ENCODE results near the gene ANKFN1. TPM values are rescaled to one million over a fixed set of nuclear protein-coding genes. Genes with fewer than 3 reads are reported as not detected.

Gene ANKFN1
- total RNA-seq, 1 experiment from 2014 or later: not detected

- Histone ChIP-seq H2BK5ac (ENCODE audit: insufficient read length, low read length) (no peak overlapping the region), H3K79me2 (ENCODE audit: insufficient read depth, low read length) (no peaks in the 10 kb centered on the region), H3K56ac (ENCODE audit: insufficient read length, low read depth, low read length) (no peak overlapping the region), H3K9me3 (ENCODE audit: control insufficient read depth, low read depth, low read length) (no peaks in the 10 kb centered on the region), H2BK12ac (ENCODE audit: insufficient read length, low read depth, low read length) (no peak overlapping the region), H3K18ac (ENCODE audit: insufficient read length, low read depth, low read length) (no peak overlapping the region), H3K14ac (ENCODE audit: insufficient read depth, low read length) (no peak overlapping the region), H2AFZ (ENCODE audit: low read length) (no peak overlapping the region), H3K4me2 (ENCODE audit: insufficient read depth, insufficient read length, low read length) (no peak overlapping the region), H3K27me3 (ENCODE audit: insufficient read depth, low read length) (no peaks in the 10 kb centered on the region), H4K20me1 (ENCODE audit: control insufficient read depth, insufficient read depth, insufficient read length) (no peaks in the 10 kb centered on the region), H3K23ac (ENCODE audit: insufficient read length, low read depth, low read length) (no peak overlapping the region), H3K4ac (ENCODE audit: low read depth, low read length) (no peak overlapping the region), H4K5ac (ENCODE audit: insufficient read length, low read depth, low read length) (no peak overlapping the region), H2BK20ac (ENCODE audit: low read depth, low read length, poor library complexity, severe bottlenecking) (no peak overlapping the region), H2BK120ac (ENCODE audit: low read depth, low read length, poor library complexity, severe bottlenecking) (no peak overlapping the region), H3K27ac (ENCODE audit: insufficient read length, low read depth, low read length) (no peak overlapping the region), H3K9ac (ENCODE audit: extremely low read depth, insufficient read length, low read length) (no peak overlapping the region), H2AK5ac (ENCODE audit: insufficient read length, low read length) (no peak overlapping the region), H4K8ac (replicated peaks; ENCODE audit: insufficient read length, low read depth, low read length) (no peak overlapping the region), H4K91ac (ENCODE audit: insufficient read length, low read depth, low read length) (no peak overlapping the region), H3K23me2 (ENCODE audit: insufficient read length, low read depth, low read length, poor library complexity, severe bottlenecking) (no peaks in the 10 kb centered on the region), H3K79me1 (ENCODE audit: insufficient read depth, low read depth, low read length, poor library complexity, severe bottlenecking) (no peaks in the 10 kb centered on the region), H2BK15ac (ENCODE audit: low read depth, low read length) (no peak overlapping the region), H3T11ph (ENCODE audit: low read length) (no peak overlapping the region), H3K4me1 (ENCODE audit: insufficient read depth, low read length) (no peaks in the 10 kb centered on the region)
- TF ChIP-seq CTCF (conservative IDR thresholded peaks at IDR 0.05): no peak
- no peak for DNase-seq
- no CpG with 5 or more reads among the region's 5 CpGs for WGBS (ENCODE audit: extremely low coverage, insufficient read length, low lambda C conversion rate)
- H3K9me3 Mint-ChIP-seq: no peaks in the 10 kb centered on the region
- H3K4me1 Mint-ChIP-seq: no peaks in the 10 kb centered on the region
- H3K4me3 Mint-ChIP-seq: no peak overlapping the region
- no peaks in the 10 kb centered on the region for H3K27me3 Mint-ChIP-seq (ENCODE audit: low read depth)
- no peak overlapping the region for H3K27ac Mint-ChIP-seq
- H3K36me3 Mint-ChIP-seq (ENCODE audit: insufficient read depth in 1 of 3, low read depth in 3 of 3): no peaks in the 10 kb centered on the region
Observed at GRCh38 chr17:56395787-56396186, 242.5 kb downstream of the ANKFN1 start.
